IMR-90 (cell line): Measurements from ENCODE around the gene LHX5. TPM values are rescaled to one million over a fixed set of nuclear protein-coding genes. Genes with fewer than 3 reads are reported as not detected.

Source experiments
- ATAC-seq: fragments of 200-7000 bp; cut with Tn5 transposase; 2 replicates; pipeline ENCODE4 v1.9.1; 2020; ENCODE audit warnings: low read depth, mild to moderate bottlenecking, moderate library complexity
- BruUV-seq: library from RNA; stranded (reverse); fragments of 400-500 nt; replicated peaks from 2 replicates; lab custom pipeline; 2021; lab: Mats Ljungman, UMichigan
- CTCF ChIA-PET: fragments of 300-600 bp; formaldehyde crosslinking; extraction: SDS; loops from one replicate; lab custom pipeline; 2021; ENCODE audit warnings: antibody characterized with exemption; lab: Yijun Ruan, JAX
- POLR2A ChIA-PET: fragments of 300-600 bp; sonication (Branson Sonifier 250); formaldehyde crosslinking; loops from one replicate; lab custom pipeline; 2022; ENCODE audit warnings: antibody characterized with exemption; ENCODE audit not compliant: unreplicated experiment; lab: Charles Lee
- DNase-seq: peaks from one replicate; pipeline ENCODE4 v3.0.0; 2013
- H2AFZ ChIP-seq: replicated peaks from 2 replicates; pipeline ENCODE3; 2013; ENCODE audit warnings: low read length, mild to moderate bottlenecking; ENCODE audit not compliant: poor library complexity
- H2AK5ac ChIP-seq: 2 replicates; pipeline ENCODE4 v1.6.1; 2013; ENCODE audit warnings: low read depth, low read length, inconsistent platforms
- H2AK9ac ChIP-seq: replicated peaks from 2 replicates; pipeline ENCODE3; 2013; ENCODE audit warnings: mild to moderate bottlenecking, low read depth, low read length, moderate library complexity; ENCODE audit not compliant: poor library complexity
- H2BK120ac ChIP-seq: 2 replicates; pipeline ENCODE4 v1.6.1; 2013; ENCODE audit warnings: low read depth, low read length, inconsistent platforms
- H2BK15ac ChIP-seq: 3 replicates; pipeline ENCODE4 v1.6.1; 2013; ENCODE audit warnings: low read depth, low read length, inconsistent platforms
- H2BK20ac ChIP-seq: 2 replicates; pipeline ENCODE4 v1.6.1; 2013; ENCODE audit warnings: low read depth, mild to moderate bottlenecking, inconsistent platforms, low read length, moderate library complexity
- H2BK5ac ChIP-seq: 2 replicates; pipeline ENCODE4 v1.6.1; 2013; ENCODE audit warnings: mild to moderate bottlenecking, low read depth, low read length, inconsistent platforms; ENCODE audit not compliant: poor library complexity, severe bottlenecking
- H3K14ac ChIP-seq: replicated peaks from 2 replicates; pipeline ENCODE4 v1.6.1; 2013; ENCODE audit warnings: low read depth, low read length, inconsistent platforms
- H3K18ac ChIP-seq: 2 replicates; pipeline ENCODE4 v1.6.1; 2013; ENCODE audit warnings: low read depth, low read length, control low read depth
- H3K23ac ChIP-seq: 2 replicates; pipeline ENCODE4 v1.6.1; 2013; ENCODE audit warnings: low read depth, low read length, inconsistent platforms
- H3K27ac ChIP-seq: 2 replicates; pipeline ENCODE4 v1.5.1; 2013; ENCODE audit warnings: mild to moderate bottlenecking, control low read depth, low read length; ENCODE audit not compliant: insufficient read depth
- H3K27me3 ChIP-seq: 2 replicates; pipeline ENCODE4 v1.6.1; 2013; ENCODE audit warnings: low read length; ENCODE audit not compliant: control insufficient read depth, insufficient read depth
- H3K36me3 ChIP-seq: 2 replicates; pipeline ENCODE4 v1.6.1; 2013; ENCODE audit warnings: low read length, mixed read lengths; ENCODE audit not compliant: control insufficient read depth, insufficient read depth
- H3K4ac ChIP-seq: 2 replicates; pipeline ENCODE4 v1.6.1; 2013; ENCODE audit warnings: low read depth, low read length, inconsistent platforms
- H3K4me1 ChIP-seq: 2 replicates; pipeline ENCODE4 v1.6.1; 2013; ENCODE audit warnings: low read length, mixed read lengths; ENCODE audit not compliant: control insufficient read depth, insufficient read depth
- H3K4me2 ChIP-seq: 2 replicates; pipeline ENCODE4 v1.6.1; 2013; ENCODE audit warnings: low read depth, mild to moderate bottlenecking, control low read depth, low read length, moderate library complexity
- H3K4me3 ChIP-seq: 2 replicates; pipeline ENCODE4 v1.5.1; 2013; ENCODE audit warnings: low read depth, mild to moderate bottlenecking, control low read depth, low read length, moderate library complexity; ENCODE audit not compliant: insufficient read depth
- H3K56ac ChIP-seq: 2 replicates; pipeline ENCODE4 v1.6.1; 2013; ENCODE audit warnings: low read length, inconsistent platforms; ENCODE audit not compliant: insufficient read depth; ENCODE audit errors: extremely low read depth
- H3K79me1 ChIP-seq, 2 experiments: 2 replicates each; pipeline ENCODE4 v1.6.1; 2013; ENCODE audit warnings: low read length in 2 of 2, inconsistent platforms in 1 of 2, low read depth in 1 of 2
- H3K9ac ChIP-seq: 2 replicates; pipeline ENCODE4 v1.6.1; 2013; ENCODE audit warnings: low read depth, low read length, control low read depth
- H3K9me1 ChIP-seq: 2 replicates; pipeline ENCODE4 v1.6.1; 2013; ENCODE audit warnings: low read length, inconsistent platforms; ENCODE audit not compliant: insufficient read depth
- H3K9me3 ChIP-seq: 2 replicates; pipeline ENCODE4 v1.6.1; 2013; ENCODE audit warnings: low read length; ENCODE audit not compliant: control insufficient read depth, insufficient read depth
- H4K20me1 ChIP-seq: 2 replicates; pipeline ENCODE4 v1.6.1; 2013; ENCODE audit warnings: low read length, inconsistent platforms; ENCODE audit not compliant: insufficient read depth
- H4K5ac ChIP-seq: 2 replicates; pipeline ENCODE4 v1.6.1; 2013; ENCODE audit warnings: mild to moderate bottlenecking, low read depth, low read length, control low read depth
- H4K8ac ChIP-seq, 2 experiments: 2 replicates each; pipeline ENCODE4 v1.6.1; 2013; ENCODE audit warnings: low read depth in 2 of 2, low read length in 2 of 2, control low read depth in 1 of 2, inconsistent platforms in 1 of 2
- H4K91ac ChIP-seq: 2 replicates; pipeline ENCODE4 v1.6.1; 2013; ENCODE audit warnings: low read depth, low read length, inconsistent platforms; ENCODE audit not compliant: insufficient read depth
- BHLHE40 ChIP-seq: fragments of 150-350 bp; IDR thresholded peaks from 2 replicates; pipeline ENCODE4 v1.6.1; 2016; ENCODE audit warnings: mild to moderate bottlenecking, low read depth, low read length
- CEBPB ChIP-seq: IDR thresholded peaks from 2 replicates; pipeline ENCODE4 v1.6.1; 2012; ENCODE audit warnings: low read depth, low read length, improper control_type of control experiment
- CHD1 ChIP-seq: IDR thresholded peaks from 2 replicates; pipeline ENCODE4 v1.6.1; 2012; ENCODE audit warnings: low read depth, low read length, improper control_type of control experiment
- FOS ChIP-seq: fragments of 150-350 bp; IDR thresholded peaks from 2 replicates; pipeline ENCODE4 v1.6.1; 2016; ENCODE audit warnings: low read depth, low read length
- MAFK ChIP-seq: IDR thresholded peaks from 2 replicates; pipeline ENCODE4 v1.6.1; 2012; ENCODE audit warnings: low read depth, low read length, improper control_type of control experiment
- MAZ ChIP-seq: IDR thresholded peaks from 2 replicates; pipeline ENCODE4 v1.6.1; 2012; ENCODE audit warnings: low read depth, mild to moderate bottlenecking, low read length, improper control_type of control experiment, moderate library complexity, borderline replicate concordance
- MXI1 ChIP-seq: IDR thresholded peaks from 2 replicates; pipeline ENCODE4 v1.6.1; 2012; ENCODE audit warnings: low read depth, mild to moderate bottlenecking, low read length, moderate library complexity, borderline replicate concordance
- NFE2L2 ChIP-seq: fragments of 150-350 bp; IDR thresholded peaks from 2 replicates; pipeline ENCODE4 v1.6.1; 2016; ENCODE audit warnings: low read depth, mild to moderate bottlenecking, low read length
- RAD21 ChIP-seq: IDR thresholded peaks from 2 replicates; pipeline ENCODE4 v1.6.1; 2012; ENCODE audit warnings: low read length, improper control_type of control experiment
- RCOR1 ChIP-seq: IDR thresholded peaks from 2 replicates; pipeline ENCODE4 v1.6.1; 2012; ENCODE audit warnings: mild to moderate bottlenecking, low read length, improper control_type of control experiment; ENCODE audit not compliant: insufficient replicate concordance
- RFX5 ChIP-seq: IDR thresholded peaks from 2 replicates; pipeline ENCODE4 v1.8.0; 2012; ENCODE audit warnings: low read depth, mild to moderate bottlenecking, low read length, moderate library complexity
- SMC3 ChIP-seq: fragments of 150-350 bp; IDR thresholded peaks from 2 replicates; pipeline ENCODE4 v1.6.1; 2016; ENCODE audit warnings: low read depth, mild to moderate bottlenecking, antibody characterized with exemption, low read length, moderate library complexity
- WGBS, 2 experiments: methylation state at CpG; one replicate each; pipeline versions ENCODE4 v1.1.5 to v1.1.7; 2013; ENCODE audit warnings: missing lambda C conversion rate in 2 of 2; ENCODE audit not compliant: insufficient read length in 1 of 2; ENCODE audit errors: extremely low coverage in 2 of 2; 5-methylcytosine and 5-hydroxymethylcytosine counted together
- dilution Hi-C: fragments of 300-500 bp; cut with HindIII; formaldehyde crosslinking; loops from one replicate; pipeline ENCODE4 v1.14.3; 2018; ENCODE audit warnings: low sequenced_read_pairs; ENCODE audit not compliant: unreplicated experiment
- in situ Hi-C: fragments of 300-500 bp; cut with MboI; formaldehyde crosslinking; loops from 3 replicates; pipeline ENCODE4 v1.14.3; 2019; ENCODE audit warnings: low sequenced_read_pairs, inconsistent platforms, mixed read lengths
- intact Hi-C: fragments of 100-400 bp; cut with micrococcal nuclease; formaldehyde crosslinking; loops from 2 replicates; pipeline ENCODE4 v1.10.0; 2022
- polyA plus RNA-seq, 3 experiments: library from polyadenylated mRNA; depleted of rRNA; stranded (reverse); fragments of >200 nt; gene quantifications; 2 replicates each; pipeline ENCODE4 v1.2.3, GENCODE V29; 2012; ENCODE audit warnings: low replicate concordance in 1 of 3
- total RNA-seq: library from RNA; depleted of rRNA; stranded (reverse); fragments of >200 nt; gene quantifications from 2 replicates; pipeline ENCODE4 v1.2.3, GENCODE V29; 2012
- TF ChIP-seq, protein P1 (sequence below): fragments of 150-350 bp; IDR thresholded peaks from 2 replicates; pipeline ENCODE4 v1.6.1; 2016; ENCODE audit warnings: low read depth, mild to moderate bottlenecking, low read length, moderate library complexity, borderline replicate concordance
- TF ChIP-seq, protein P2 (sequence below): fragments of 150-350 bp; IDR thresholded peaks from 2 replicates; pipeline ENCODE4 v1.6.1; 2017; ENCODE audit warnings: mild to moderate bottlenecking, antibody characterized with exemption, low read length, low read depth
- TF ChIP-seq, protein P3 (sequence below): conservative IDR thresholded peaks from 2 replicates; pipeline ENCODE4 v1.5.1; 2012; ENCODE audit warnings: mild to moderate bottlenecking, low read depth, low read length, improper control_type of control experiment

Gene LHX5
- total and polyA plus RNA-seq, 2 of the 4 experiments (the other 2 are of a cell fraction) = not detected

DNA sequence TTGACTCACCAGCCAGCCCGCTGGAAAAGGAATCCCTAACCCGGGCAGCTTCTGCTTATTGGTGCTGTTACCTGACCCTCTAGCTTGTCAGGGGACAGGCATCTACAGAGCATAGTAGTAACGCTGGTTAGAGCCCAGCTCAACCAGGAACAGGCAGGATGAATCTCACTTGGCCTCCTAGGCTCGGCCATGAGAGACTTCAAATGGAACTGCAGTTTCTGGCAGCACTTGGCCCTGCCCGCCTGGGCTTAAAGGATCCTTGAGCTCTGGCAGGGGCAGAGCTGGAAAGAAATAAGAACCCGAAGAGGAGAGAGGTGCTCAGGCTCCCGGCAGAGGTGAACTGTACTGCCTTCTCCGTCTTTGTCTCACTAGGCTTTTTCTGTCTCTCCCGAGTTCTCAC is 2.3 kb upstream of the LHX5 start:
- WGBS, 2 experiments = 0% methylated on average over 5 of the region's 9 CpGs; no CpG with 5 or more reads in 1 of the 2 experiments
- H2AK5ac ChIP-seq = no peak overlapping the region
- POLR2A ChIA-PET = no interaction called here

More for the DNA sequence above, 2.3 kb upstream of the LHX5 start:
- Histone ChIP-seq H3K9me1 (no peaks in the 10 kb centered on the region), H3K27me3 (peaks cover 91% of the 10 kb centered on the region), H2BK15ac (no peak overlapping the region), H2BK20ac (no peak overlapping the region), H3K79me1 (no peaks in the 10 kb centered on the region), H2AFZ (no peak overlapping the region), H3K36me3 (no peaks in the 10 kb centered on the region), H4K5ac (no peak overlapping the region), H3K4me3 (no peak overlapping the region), H3K23ac (no peak overlapping the region), H3K9ac (no peak overlapping the region), H3K18ac (no peak overlapping the region), H2AK9ac (no peak overlapping the region), H3K4ac (no peak overlapping the region), H3K4me1 (no peaks in the 10 kb centered on the region), H2BK120ac (no peak overlapping the region), H3K27ac (no peak overlapping the region), H3K4me2 (no peak overlapping the region), H3K14ac (no peak overlapping the region), H4K20me1 (no peaks in the 10 kb centered on the region), H3K9me3 (no peaks in the 10 kb centered on the region), H4K8ac (no peak overlapping the region), H2BK5ac (no peak overlapping the region), H3K56ac (no peak overlapping the region), H4K91ac (no peak overlapping the region)
- no peak; the same call in 1 of the 2 replicates for ATAC-seq
- in situ Hi-C loops = no loop called here
- TF ChIP-seq FOS = no peak
- TF ChIP-seq, protein P1, sequence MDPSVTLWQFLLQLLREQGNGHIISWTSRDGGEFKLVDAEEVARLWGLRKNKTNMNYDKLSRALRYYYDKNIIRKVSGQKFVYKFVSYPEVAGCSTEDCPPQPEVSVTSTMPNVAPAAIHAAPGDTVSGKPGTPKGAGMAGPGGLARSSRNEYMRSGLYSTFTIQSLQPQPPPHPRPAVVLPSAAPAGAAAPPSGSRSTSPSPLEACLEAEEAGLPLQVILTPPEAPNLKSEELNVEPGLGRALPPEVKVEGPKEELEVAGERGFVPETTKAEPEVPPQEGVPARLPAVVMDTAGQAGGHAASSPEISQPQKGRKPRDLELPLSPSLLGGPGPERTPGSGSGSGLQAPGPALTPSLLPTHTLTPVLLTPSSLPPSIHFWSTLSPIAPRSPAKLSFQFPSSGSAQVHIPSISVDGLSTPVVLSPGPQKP = no peak
- no peak for TF ChIP-seq SMC3
- TF ChIP-seq CEBPB = no peak
- TF ChIP-seq, protein P2, sequence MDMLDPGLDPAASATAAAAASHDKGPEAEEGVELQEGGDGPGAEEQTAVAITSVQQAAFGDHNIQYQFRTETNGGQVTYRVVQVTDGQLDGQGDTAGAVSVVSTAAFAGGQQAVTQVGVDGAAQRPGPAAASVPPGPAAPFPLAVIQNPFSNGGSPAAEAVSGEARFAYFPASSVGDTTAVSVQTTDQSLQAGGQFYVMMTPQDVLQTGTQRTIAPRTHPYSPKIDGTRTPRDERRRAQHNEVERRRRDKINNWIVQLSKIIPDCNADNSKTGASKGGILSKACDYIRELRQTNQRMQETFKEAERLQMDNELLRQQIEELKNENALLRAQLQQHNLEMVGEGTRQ = no peak
- no peak for TF ChIP-seq MXI1
- no peak for TF ChIP-seq CHD1
- no peak for TF ChIP-seq BHLHE40
- no peak for TF ChIP-seq MAFK
- no peak for TF ChIP-seq RCOR1
- no peak for TF ChIP-seq NFE2L2
- no peak for TF ChIP-seq MAZ
- TF ChIP-seq, protein P3, sequence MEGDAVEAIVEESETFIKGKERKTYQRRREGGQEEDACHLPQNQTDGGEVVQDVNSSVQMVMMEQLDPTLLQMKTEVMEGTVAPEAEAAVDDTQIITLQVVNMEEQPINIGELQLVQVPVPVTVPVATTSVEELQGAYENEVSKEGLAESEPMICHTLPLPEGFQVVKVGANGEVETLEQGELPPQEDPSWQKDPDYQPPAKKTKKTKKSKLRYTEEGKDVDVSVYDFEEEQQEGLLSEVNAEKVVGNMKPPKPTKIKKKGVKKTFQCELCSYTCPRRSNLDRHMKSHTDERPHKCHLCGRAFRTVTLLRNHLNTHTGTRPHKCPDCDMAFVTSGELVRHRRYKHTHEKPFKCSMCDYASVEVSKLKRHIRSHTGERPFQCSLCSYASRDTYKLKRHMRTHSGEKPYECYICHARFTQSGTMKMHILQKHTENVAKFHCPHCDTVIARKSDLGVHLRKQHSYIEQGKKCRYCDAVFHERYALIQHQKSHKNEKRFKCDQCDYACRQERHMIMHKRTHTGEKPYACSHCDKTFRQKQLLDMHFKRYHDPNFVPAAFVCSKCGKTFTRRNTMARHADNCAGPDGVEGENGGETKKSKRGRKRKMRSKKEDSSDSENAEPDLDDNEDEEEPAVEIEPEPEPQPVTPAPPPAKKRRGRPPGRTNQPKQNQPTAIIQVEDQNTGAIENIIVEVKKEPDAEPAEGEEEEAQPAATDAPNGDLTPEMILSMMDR = no peak
- no peak for TF ChIP-seq RFX5
- no peak for TF ChIP-seq RAD21
- BruUV-seq = no TSS peak
- dilution Hi-C loops = no loop called here
- no peak for DNase-seq
- CTCF ChIA-PET = no interaction called here
- intact Hi-C loops = no loop called here
